Sigmoid colon (tissue), 7 donors: Measurements from ENCODE around the gene QDPR. TPM values are rescaled to one million over a fixed set of nuclear protein-coding genes. Genes with fewer than 3 reads are reported as not detected.

ENCODE experiments used
- DNase-seq: peaks from one replicate; pipeline ENCODE4 v3.0.0-alpha.2; 2019
- H3K27ac ChIP-seq, 4 donors: fragments of 200-600 bp; sonication (generic); one replicate each; pipeline ENCODE4 v1.5.1; 2016 to 2019; ENCODE audit warnings: mild to moderate bottlenecking in 1 of 4
- H3K27me3 ChIP-seq, 3 donors: fragments of 200-600 bp; sonication (generic); one replicate each; pipeline ENCODE4 v1.5.1; 2019; ENCODE audit warnings: mild to moderate bottlenecking in 1 of 3
- H3K36me3 ChIP-seq, 4 donors: fragments of 200-600 bp; sonication (generic); one replicate each; pipeline ENCODE4 v1.5.1; 2016 to 2019
- H3K4me1 ChIP-seq, 4 donors: fragments of 200-600 bp; sonication (generic); one replicate each; pipeline ENCODE4 v1.5.1; 2017 to 2019
- H3K4me3 ChIP-seq, 4 donors: fragments of 200-600 bp; sonication (generic); one replicate each; pipeline ENCODE4 v1.5.1; 2017 to 2019; ENCODE audit warnings: mild to moderate bottlenecking in 2 of 4, moderate library complexity in 1 of 4
- H3K9me3 ChIP-seq, 4 donors: fragments of 200-600 bp in 3 of 4; sonication (generic) in 3 of 4; one replicate each; pipeline versions ENCODE4 v1.5.1 to v1.6.1; 2013 to 2019
- CTCF ChIP-seq, 4 experiments: fragments of 450-650 bp in 3 of 4; fragments of 200-600 bp in 1 of 4; IDR thresholded peaks; one replicate each; pipeline ENCODE4 v1.5.1; 2016 to 2019; ENCODE audit warnings: antibody characterized with exemption in 4 of 4, mild to moderate bottlenecking in 3 of 4, moderate library complexity in 2 of 4
- EP300 ChIP-seq, 4 donors: sonication (generic); formaldehyde crosslinking; IDR thresholded peaks; one replicate each; pipeline ENCODE4 v1.6.1; 2017; ENCODE audit warnings: antibody characterized with exemption in 4 of 4
- POLR2A ChIP-seq, 2 donors: fragments of 450-650 bp; IDR thresholded peaks; one replicate each; pipeline ENCODE4 v1.6.1; 2016; ENCODE audit warnings: antibody characterized with exemption in 2 of 2, mild to moderate bottlenecking in 2 of 2, moderate library complexity in 2 of 2
- POLR2AphosphoS5 ChIP-seq, 4 donors: sonication (generic); formaldehyde crosslinking; IDR thresholded peaks; one replicate each; pipeline ENCODE4 v1.6.1; 2017; ENCODE audit warnings: antibody characterized with exemption in 4 of 4
- WGBS, 2 donors: extraction: QIAGEN DNeasy Blood & Tissue Kit; methylation state at CpG; one replicate each; pipeline ENCODE4 v1.1.7; 2013; 5-methylcytosine and 5-hydroxymethylcytosine counted together
- intact Hi-C: fragments of 100-400 bp; cut with DNase I; formaldehyde crosslinking; loops from one replicate; pipeline ENCODE4 v1.15.1; 2023
- polyA plus RNA-seq, 3 donors: library from polyadenylated mRNA; stranded (reverse); fragments of 200-250 nt; gene quantifications; one replicate each; pipeline ENCODE4 v1.2.3, GENCODE V29; 2013
- total RNA-seq, 4 donors: library from RNA; depleted of rRNA; stranded (reverse); fragments of >200 nt; gene quantifications; one replicate each; pipeline ENCODE4 v1.1.0, GENCODE V29; 2016
- donor health status: healthy with polysubstance abuse.
- donor health status: Bipolar disorder and iron deficiency.
- donor health status: healthy.

QDPR gene
- total and polyA plus RNA-seq, 7 donors: 8.7 to 28.9 (median 19.7) TPM

- intact Hi-C loops: no loop called here
- TF ChIP-seq POLR2A (IDR thresholded peaks at IDR 0.05) (no peak), EP300 (IDR thresholded peaks at IDR 0.05) (no peak), CTCF (IDR thresholded peaks at IDR 0.05) (no peak), POLR2AphosphoS5 (IDR thresholded peaks at IDR 0.05) (no peak)
- DNase-seq: no peak
- WGBS, 2 donors: 42 to 45% methylated on average over 2 of the region's 2 CpGs
- no peaks in the 10 kb centered on the region for H3K36me3 ChIP-seq
- no peak overlapping the region for H3K27ac ChIP-seq
- no peaks in the 10 kb centered on the region for H3K27me3 ChIP-seq
- H3K9me3 ChIP-seq: no peaks in the 10 kb centered on the region
- H3K4me3 ChIP-seq: no peak overlapping the region
- H3K4me1 ChIP-seq: no peaks in the 10 kb centered on the region
Measured at GRCh38 chr4:17523662-17524061, 11.8 kb upstream of the QDPR start.

GRCh38 chr4:17521595-17521994, 9.7 kb upstream of the QDPR start:
- TF ChIP-seq POLR2A (IDR thresholded peaks at IDR 0.05) (no peak), POLR2AphosphoS5 (IDR thresholded peaks at IDR 0.05) (no peak), EP300 (IDR thresholded peaks at IDR 0.05) (no peak), CTCF (IDR thresholded peaks at IDR 0.05) (no peak)
- Histone ChIP-seq H3K9me3 (no peaks in the 10 kb centered on the region), H3K4me1 (no peaks in the 10 kb centered on the region), H3K4me3 (no peak overlapping the region), H3K36me3 (no peaks in the 10 kb centered on the region), H3K27me3 (no peaks in the 10 kb centered on the region), H3K27ac (no peak overlapping the region)
- intact Hi-C loops: no loop called here
- DNase-seq: no peak
- 79 to 83% methylated on average over 5 of the region's 5 CpGs for WGBS, 2 donors

GRCh38 chr4:17517664-17518063, 5.8 kb upstream of the QDPR start:
- H3K4me1 ChIP-seq: peaks cover 0 to 3% (median under 1%) of the 10 kb centered on the region in 4 donors
- no peaks in the 10 kb centered on the region for H3K27me3 ChIP-seq
- no peak for DNase-seq
- WGBS, 2 donors: 67 to 70% methylated on average over 5 of the region's 5 CpGs
- no peaks in the 10 kb centered on the region for H3K36me3 ChIP-seq
- H3K27ac ChIP-seq: no peak overlapping the region
- intact Hi-C loops: no loop called here
- no peak overlapping the region for H3K4me3 ChIP-seq
- H3K9me3 ChIP-seq: no peaks in the 10 kb centered on the region
- no peak for TF ChIP-seq CTCF (IDR thresholded peaks at IDR 0.05)
- no peak for TF ChIP-seq POLR2AphosphoS5 (IDR thresholded peaks at IDR 0.05)
- no peak for TF ChIP-seq EP300 (IDR thresholded peaks at IDR 0.05)
- TF ChIP-seq POLR2A (IDR thresholded peaks at IDR 0.05): no peak

- no peak for TF ChIP-seq CTCF (IDR thresholded peaks at IDR 0.05)
- no peak for TF ChIP-seq POLR2A (IDR thresholded peaks at IDR 0.05)
- TF ChIP-seq POLR2AphosphoS5 (IDR thresholded peaks at IDR 0.05): no peak
- TF ChIP-seq EP300 (IDR thresholded peaks at IDR 0.05): no peak
- H3K9me3 ChIP-seq: no peaks in the 10 kb centered on the region
- no peak for DNase-seq
- no peaks in the 10 kb centered on the region for H3K27me3 ChIP-seq
- H3K36me3 ChIP-seq: no peaks in the 10 kb centered on the region
- H3K4me1 ChIP-seq: peaks cover 0 to 8% (median 3%) of the 10 kb centered on the region in 4 donors
- H3K4me3 ChIP-seq: no peak overlapping the region
- no peak overlapping the region for H3K27ac ChIP-seq
- intact Hi-C loops: no loop called here
- 58 to 60% methylated on average over 1 of the region's 1 CpG for WGBS, 2 donors
Measured at GRCh38 chr4:17516980-17517379, 5.1 kb upstream of the QDPR start.
